ENCODE results near the gene PEX5L.

Gene PEX5L

DNA sequence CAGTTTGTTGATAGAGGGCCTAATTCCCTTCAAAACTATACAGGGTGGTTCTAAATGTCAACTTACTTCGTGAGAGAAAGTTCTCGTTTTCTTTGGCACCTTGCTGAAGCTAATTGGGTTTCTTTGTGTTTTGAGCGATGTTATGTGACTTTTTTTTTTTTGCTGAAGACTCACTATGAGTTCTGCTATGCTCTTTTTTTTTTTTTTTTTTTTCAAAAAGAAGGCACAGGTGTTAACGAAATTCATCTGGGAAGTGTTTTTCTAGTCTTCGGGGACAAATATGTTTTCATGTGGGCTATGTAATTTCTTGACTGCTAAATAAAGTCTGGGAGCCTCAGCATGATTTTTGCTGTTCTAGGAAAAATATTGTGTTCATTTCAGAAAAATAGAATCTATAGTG is 81.5 kb downstream of the PEX5L start:
- no peak for TF ChIP-seq CTCF (conservative IDR thresholded peaks at IDR 0.05; ENCODE audit: control insufficient read depth, insufficient read depth, low read depth, low read length)
- no peak for DNase-seq (ENCODE audit: low read depth)
- H3K4me3 ChIP-seq (ENCODE audit: control insufficient read depth, low read depth, low read length), result no peak overlapping the region

DNA sequence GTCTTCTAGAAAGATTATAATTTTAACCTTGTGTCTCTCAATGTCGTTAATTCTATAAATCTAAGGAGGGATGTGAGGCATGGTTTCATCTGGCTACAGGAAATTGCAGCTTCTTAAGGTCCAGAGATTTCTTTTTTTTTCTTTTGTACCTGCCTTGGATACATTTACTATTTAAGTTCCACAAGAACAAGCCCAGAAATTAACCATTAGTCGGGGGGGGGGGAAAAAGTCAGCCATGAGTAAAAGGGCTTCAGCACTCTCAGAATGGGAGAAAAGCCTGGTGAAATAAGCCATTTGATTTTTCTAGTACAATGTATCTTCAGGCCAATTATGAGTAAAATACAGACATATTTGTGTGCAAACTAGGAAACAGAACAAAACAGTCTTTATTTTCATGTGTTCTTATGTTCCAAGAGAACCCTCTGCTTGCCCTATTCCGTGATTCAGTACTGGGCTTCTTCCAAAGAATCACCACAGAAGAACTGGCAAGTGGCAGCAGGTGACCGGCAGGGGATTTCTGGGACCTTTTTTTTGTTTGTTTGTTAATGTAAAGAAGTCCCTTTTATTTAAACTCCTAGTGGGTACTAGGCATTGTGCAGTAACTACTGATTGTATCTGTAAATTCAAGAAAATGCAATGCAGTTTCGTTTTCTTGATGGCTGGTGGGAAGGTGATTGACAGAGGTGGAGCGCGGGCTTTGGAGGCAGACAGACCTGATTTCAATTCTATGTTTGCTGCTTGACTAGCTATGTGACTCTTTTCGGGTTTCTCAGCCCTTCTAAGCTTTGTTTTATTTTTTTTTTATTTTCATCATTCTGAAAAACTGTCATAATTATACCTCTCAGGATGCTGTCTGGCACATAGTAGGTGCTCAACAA is 82.5 kb downstream of the PEX5L start:
- no peak for DNase-seq (ENCODE audit: low read depth)
- no peak overlapping the region for H3K4me3 ChIP-seq (ENCODE audit: control insufficient read depth, low read depth, low read length)
- TF ChIP-seq CTCF (conservative IDR thresholded peaks at IDR 0.05; ENCODE audit: control insufficient read depth, insufficient read depth, low read depth, low read length), result no peak

DNA sequence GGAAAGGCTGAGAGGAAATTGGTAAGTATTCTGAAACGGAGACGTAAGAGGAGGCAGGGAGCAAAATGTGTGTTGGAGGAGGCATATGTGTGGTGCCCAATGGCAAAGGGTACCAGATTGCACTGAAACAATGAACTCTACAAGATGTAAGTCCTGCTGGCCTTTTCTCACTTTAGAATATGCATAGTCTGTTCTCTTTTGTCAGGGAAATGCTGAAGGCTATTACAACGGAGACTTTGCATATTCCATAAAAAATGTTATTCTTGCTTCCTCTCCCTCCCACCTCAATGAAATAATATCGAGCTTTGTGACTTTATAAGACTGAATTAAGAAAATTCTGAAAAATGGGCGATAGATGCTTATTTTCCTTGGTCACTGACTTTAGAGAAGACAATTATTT is 85.9 kb downstream of the PEX5L start:
- no peak overlapping the region for H3K4me3 ChIP-seq (ENCODE audit: control insufficient read depth, low read depth, low read length)
- no peak for TF ChIP-seq CTCF (conservative IDR thresholded peaks at IDR 0.05; ENCODE audit: control insufficient read depth, insufficient read depth, low read depth, low read length)
- DNase-seq (ENCODE audit: low read depth), result no peak

DNA sequence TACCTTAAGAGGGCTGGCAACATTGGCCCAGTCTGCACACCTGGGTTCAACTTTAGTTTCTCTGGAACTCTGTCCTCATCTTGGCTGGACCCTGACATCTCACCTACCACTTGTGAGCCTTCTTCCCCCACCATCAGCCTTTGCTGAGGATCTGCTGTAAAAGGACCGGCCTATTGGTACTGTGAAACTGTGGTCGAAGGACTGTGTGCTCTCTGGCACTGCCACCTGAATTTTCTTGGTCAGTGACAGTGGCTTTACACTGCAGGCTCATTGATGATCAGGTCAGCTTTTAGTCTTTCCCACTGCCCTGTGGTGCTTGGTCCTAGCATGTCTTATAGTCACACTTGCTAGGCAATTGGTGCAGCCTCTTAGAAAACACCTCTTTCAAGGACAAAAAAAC is 86.9 kb downstream of the PEX5L start:
- H3K4me3 ChIP-seq (ENCODE audit: control insufficient read depth, low read depth, low read length), result no peak overlapping the region
- DNase-seq (ENCODE audit: low read depth), result no peak
- no peak for TF ChIP-seq CTCF (conservative IDR thresholded peaks at IDR 0.05; ENCODE audit: control insufficient read depth, insufficient read depth, low read depth, low read length)

GRCh38 chr3:179949412-179949811 is 87.3 kb downstream of the PEX5L start:
- H3K4me3 ChIP-seq (ENCODE audit: control insufficient read depth, low read depth, low read length), result no peak overlapping the region
- no peak for DNase-seq (ENCODE audit: low read depth)
- TF ChIP-seq CTCF (conservative IDR thresholded peaks at IDR 0.05; ENCODE audit: control insufficient read depth, insufficient read depth, low read depth, low read length), result no peak

GRCh38 chr3:179948740-179949139 is 88.0 kb downstream of the PEX5L start:
- no peak overlapping the region for H3K4me3 ChIP-seq (ENCODE audit: control insufficient read depth, low read depth, low read length)
- DNase-seq (ENCODE audit: low read depth), result no peak
- TF ChIP-seq CTCF (conservative IDR thresholded peaks at IDR 0.05; ENCODE audit: control insufficient read depth, insufficient read depth, low read depth, low read length), result no peak
